Activated CD8-positive, alpha-beta memory T cell treated with anti-CD3 and anti-CD28 coated beads, Interleukin-2, amount 50 U/mL, for 1 hour (primary cell): ENCODE data around the gene RAC2.
A peak's percentile ranks its signal among the peaks of the same experiment; 100 is the strongest.

Experiments used
- DNase-seq: peaks from one replicate; pipeline ENCODE4 v3.0.0-alpha.2; 2020; ENCODE audit errors: extremely low read depth

Gene RAC2

GRCh38 chr22:37221424-37222333, 22.4 kb downstream of the RAC2 start:
- no peak for DNase-seq

- DNase-seq: no peak
Observed at GRCh38 chr22:37220543-37220981, 23.5 kb downstream of the RAC2 start.

- DNase-seq: no peak
Observed at GRCh38 chr22:37219533-37219932, 24.5 kb downstream of the RAC2 start.

- DNase-seq: peak; percentile 59
Observed at GRCh38 chr22:37218771-37219411, 25.2 kb downstream of the RAC2 start.

- DNase-seq: no peak
Observed at GRCh38 chr22:37218399-37218770, 25.7 kb downstream of the RAC2 start.

GRCh38 chr22:37215890-37216289, 28.2 kb downstream of the RAC2 start:
- DNase-seq: no peak

GRCh38 chr22:37214731-37215030, 29.4 kb downstream of the RAC2 start:
- DNase-seq: no peak

GRCh38 chr22:37213941-37214730, 29.9 kb downstream of the RAC2 start:
- no peak for DNase-seq

- DNase-seq: no peak
Observed at GRCh38 chr22:37213218-37213855, 30.7 kb downstream of the RAC2 start.

- no peak for DNase-seq
Observed at GRCh38 chr22:37212174-37212906, 31.7 kb downstream of the RAC2 start, which contains the start of gene SSTR3. TSS of gene SSTR3 (minus strand) at chr22:37212477. CDS start at chr22:37207803, 4,674 bp downstream.

- no peak for DNase-seq
Observed at GRCh38 chr22:37211866-37212173, 32.2 kb downstream of the RAC2 start.

GRCh38 chr22:37211075-37211865, 32.8 kb downstream of the RAC2 start:
- no peak for DNase-seq

- DNase-seq: no peak
Observed at GRCh38 chr22:37210041-37210803, 33.8 kb downstream of the RAC2 start.

- no peak for DNase-seq
Observed at GRCh38 chr22:37209140-37209845, 34.8 kb downstream of the RAC2 start.

- DNase-seq: no peak
Observed at GRCh38 chr22:37208401-37209139, 35.5 kb downstream of the RAC2 start.

GRCh38 chr22:37207981-37208380, 36.1 kb downstream of the RAC2 start:
- DNase-seq: no peak

GRCh38 chr22:37206841-37207821, 36.9 kb downstream of the RAC2 start:
- no peak for DNase-seq
